Upper lobe of left lung (tissue), 6 donors: ENCODE measurements around the gene TMEM184B. TPM values are rescaled to one million over a fixed set of nuclear protein-coding genes. Genes with fewer than 3 reads are reported as not detected.

Experiments used
- ATAC-seq, 2 donors: fragments of 200-7000 bp; cut with Tn5 transposase; one replicate each; pipeline ENCODE4 v1.9.1; 2022; ENCODE audit warnings: mild to moderate bottlenecking in 2 of 2, moderate library complexity in 2 of 2; ENCODE audit not compliant: low FRiP score in 2 of 2
- DNase-seq, 2 donors: peaks; one replicate each; pipeline ENCODE4 v3.0.0-alpha.2; 2019 to 2020
- H3K27ac ChIP-seq, 4 donors: fragments of 200-600 bp; sonication (generic); one replicate each; pipeline ENCODE4 v1.5.1; 2016 to 2019
- H3K27me3 ChIP-seq, 4 donors: fragments of 200-600 bp; sonication (generic); one replicate each; pipeline ENCODE4 v1.5.1; 2017 to 2019
- H3K36me3 ChIP-seq, 4 donors: fragments of 200-600 bp; sonication (generic); one replicate each; pipeline ENCODE4 v1.5.1; 2016 to 2019
- H3K4me1 ChIP-seq, 4 donors: fragments of 200-600 bp; sonication (generic); one replicate each; pipeline ENCODE4 v1.5.1; 2018 to 2019
- H3K4me3 ChIP-seq, 4 donors: fragments of 200-600 bp; sonication (generic); one replicate each; pipeline ENCODE4 v1.5.1; 2017 to 2019; ENCODE audit warnings: mild to moderate bottlenecking in 2 of 4, moderate library complexity in 1 of 4
- H3K9me3 ChIP-seq, 4 donors: fragments of 200-600 bp; sonication (generic); one replicate each; pipeline ENCODE4 v1.5.1; 2018 to 2019
- CTCF ChIP-seq, 6 experiments: fragments of 450-650 bp in 4 of 6; fragments of 200-600 bp in 2 of 6; sonication (generic) in 2 of 6; IDR thresholded peaks; one replicate each; pipeline ENCODE4 v1.5.1; 2016 to 2019; ENCODE audit warnings: antibody characterized with exemption in 6 of 6
- EP300 ChIP-seq, 4 donors: sonication (generic); formaldehyde crosslinking; IDR thresholded peaks; one replicate each; pipeline ENCODE4 v1.5.1; 2017; ENCODE audit warnings: antibody characterized with exemption in 4 of 4, control low read depth in 2 of 4
- POLR2A ChIP-seq, 4 donors: fragments of 450-650 bp; IDR thresholded peaks; one replicate each; pipeline ENCODE4 v1.5.1; 2016 to 2017; ENCODE audit warnings: antibody characterized with exemption in 4 of 4, mild to moderate bottlenecking in 2 of 4
- POLR2AphosphoS5 ChIP-seq, 2 donors: sonication (generic); formaldehyde crosslinking; IDR thresholded peaks; one replicate each; pipeline ENCODE4 v1.5.1; 2017; ENCODE audit warnings: antibody characterized with exemption in 2 of 2
- WGBS, 2 donors: methylation state at CpG; one replicate each; pipeline ENCODE4 v1.1.5; 2017 to 2018; 5-methylcytosine and 5-hydroxymethylcytosine counted together
- small RNA-seq, 4 donors: library from RNA; depleted of rRNA; stranded (forward); fragments of <200 nt; gene quantifications; one replicate each; pipeline ENCODE3, GENCODE V24; 2016
- total RNA-seq, 6 donors: library from RNA; depleted of rRNA in 4 of 6; stranded (reverse); fragments of >200 nt in 4 of 6; gene quantifications; one replicate each; pipeline versions ENCODE4 v1.1.0 to v1.2.1, GENCODE V29; 2016 to 2021
- donor health status: DM: no; HTN: no; CAD: no; lungs with moderate emphysema.
- donor health status: DM: no; HTN: yes; CAD: no; lungs with severe emphysema.

The TMEM184B gene
- total RNA-seq, 6 donors from 2014 or later: 47.5 to 141 (median 72.1) TPM

GRCh38 chr22:38172832-38173640 lies 99.8 kb downstream of the TMEM184B start:
- H3K36me3 ChIP-seq: no peaks in the 10 kb centered on the region
- no peaks in the 10 kb centered on the region for H3K27me3 ChIP-seq
- TF ChIP-seq POLR2A (IDR thresholded peaks at IDR 0.05): no peak
- TF ChIP-seq EP300 (IDR thresholded peaks at IDR 0.05): peak; percentile 70 to 99 (median 91)
- no peak for TF ChIP-seq CTCF (IDR thresholded peaks at IDR 0.05)
- peak; percentile 97 to 98 for TF ChIP-seq POLR2AphosphoS5 (IDR thresholded peaks at IDR 0.05)
- WGBS, 2 donors: 38 to 39% methylated on average over 14 to 16 of the region's 16 CpGs
- no peak overlapping the region for H3K4me3 ChIP-seq
- peak in 1 of 2 donors; percentile 42 for ATAC-seq
- no peaks in the 10 kb centered on the region for H3K9me3 ChIP-seq
- H3K27ac ChIP-seq: peak overlapping the region; percentile 50 to 79 (median 62)
- H3K4me1 ChIP-seq: peaks cover 38 to 51% (median 44%) of the 10 kb centered on the region in 4 donors
- peak in 1 of 2 donors; percentile 80 for DNase-seq

GRCh38 chr22:38171927-38172831 lies 100.6 kb downstream of the TMEM184B start:
- peak overlapping the region; percentile 50 to 79 (median 62) for H3K27ac ChIP-seq
- no peaks in the 10 kb centered on the region for H3K27me3 ChIP-seq
- H3K36me3 ChIP-seq: peaks cover 0 to 2% (median 0%) of the 10 kb centered on the region in 4 donors
- H3K4me3 ChIP-seq: no peak overlapping the region
- TF ChIP-seq EP300 (IDR thresholded peaks at IDR 0.05): no peak
- TF ChIP-seq POLR2AphosphoS5 (IDR thresholded peaks at IDR 0.05): no peak
- TF ChIP-seq CTCF (IDR thresholded peaks at IDR 0.05): no peak
- no peak for TF ChIP-seq POLR2A (IDR thresholded peaks at IDR 0.05)
- DNase-seq (peak in 1 of 2 donors; percentile 56), ATAC-seq (no peak)
- peaks cover 32 to 46% (median 36%) of the 10 kb centered on the region in 4 donors for H3K4me1 ChIP-seq
- no peaks in the 10 kb centered on the region for H3K9me3 ChIP-seq
- WGBS, 2 donors: 66 to 67% methylated on average over 16 of the region's 16 CpGs

- no peaks in the 10 kb centered on the region for H3K27me3 ChIP-seq
- H3K9me3 ChIP-seq: no peaks in the 10 kb centered on the region
- no peak overlapping the region for H3K4me3 ChIP-seq
- peaks cover 0 to 3% (median 1%) of the 10 kb centered on the region in 4 donors for H3K36me3 ChIP-seq
- TF ChIP-seq EP300 (IDR thresholded peaks at IDR 0.05) (no peak), POLR2AphosphoS5 (IDR thresholded peaks at IDR 0.05) (no peak), CTCF (IDR thresholded peaks at IDR 0.05) (no peak), POLR2A (IDR thresholded peaks at IDR 0.05) (no peak)
- WGBS, 2 donors: 95 to 97% methylated on average over 4 to 5 of the region's 5 CpGs
- no peak for ATAC-seq
- DNase-seq: no peak
- H3K4me1 ChIP-seq: peaks cover 18 to 29% (median 22%) of the 10 kb centered on the region in 4 donors
- no peak overlapping the region for H3K27ac ChIP-seq
These were observed 102.3 kb downstream of the TMEM184B start for GRCh38 chr22:38170469-38170868.

Small RNA genes within 50 kb of the gene (small RNA-seq; reads per million reads assigned to genes)
- gene RF00017 (0 reads per million in 4 donors), gene RN7SL704P (0 reads per million in 4 donors)

Other genes with a start within 250 kb of the TMEM184B start
- 100 to 1,000 TPM in 1 of 6 donors, 10 to 100 TPM in 5; 31.6 to 189 (median 50.3) TPM for gene PICK1, start 215.6 kb downstream of the TMEM184B start, total RNA-seq
- 1 to 10 TPM in 1 of 6 donors, under 1 TPM in 3, not detected in 2; 0.26 to 6.3 (median 0.73) TPM for gene SLC16A8, start 188.8 kb downstream of the TMEM184B start, total RNA-seq
- gene BAIAP2L2, start 162.3 kb downstream of the TMEM184B start, total RNA-seq: 1 to 10 TPM in 1 of 6 donors, under 1 TPM in 2, not detected in 3; 0.94 to 6.3 (median 0.98) TPM
- 100 to 1,000 TPM in 1 of 6 donors, 10 to 100 TPM in 5; 21.1 to 295 (median 47.5) TPM for gene PLA2G6, start 91.2 kb downstream of the TMEM184B start, total RNA-seq
- 10 to 100 TPM; 25.1 to 75.7 (median 44.5) TPM for gene MAFF, start 71.0 kb downstream of the TMEM184B start, total RNA-seq
- gene CSNK1E, start 44.4 kb upstream of the TMEM184B start, total RNA-seq: 100 to 1,000 TPM in 5 of 6 donors, 10 to 100 TPM in 1; 94.1 to 345 (median 123) TPM
- gene KCNJ4, start 182.2 kb upstream of the TMEM184B start, total RNA-seq: not detected
- gene KDELR3, start 195.1 kb upstream of the TMEM184B start, total RNA-seq: 10 to 100 TPM in 2 of 6 donors, 1 to 10 TPM in 4; 7.3 to 14.2 (median 9.7) TPM
- 1,000 to 10,000 TPM in 2 of 6 donors, 100 to 1,000 TPM in 4; 428 to 2,078 (median 621) TPM for gene DDX17, start 233.3 kb upstream of the TMEM184B start, total RNA-seq